ENCODE data around the gene SFSWAP.
"Not testable (repeated sequence)": the region's sequence is repeated elsewhere in the genome, so short reads cannot be mapped to it uniquely, and the experiment has no call there.

SFSWAP gene

DNA sequence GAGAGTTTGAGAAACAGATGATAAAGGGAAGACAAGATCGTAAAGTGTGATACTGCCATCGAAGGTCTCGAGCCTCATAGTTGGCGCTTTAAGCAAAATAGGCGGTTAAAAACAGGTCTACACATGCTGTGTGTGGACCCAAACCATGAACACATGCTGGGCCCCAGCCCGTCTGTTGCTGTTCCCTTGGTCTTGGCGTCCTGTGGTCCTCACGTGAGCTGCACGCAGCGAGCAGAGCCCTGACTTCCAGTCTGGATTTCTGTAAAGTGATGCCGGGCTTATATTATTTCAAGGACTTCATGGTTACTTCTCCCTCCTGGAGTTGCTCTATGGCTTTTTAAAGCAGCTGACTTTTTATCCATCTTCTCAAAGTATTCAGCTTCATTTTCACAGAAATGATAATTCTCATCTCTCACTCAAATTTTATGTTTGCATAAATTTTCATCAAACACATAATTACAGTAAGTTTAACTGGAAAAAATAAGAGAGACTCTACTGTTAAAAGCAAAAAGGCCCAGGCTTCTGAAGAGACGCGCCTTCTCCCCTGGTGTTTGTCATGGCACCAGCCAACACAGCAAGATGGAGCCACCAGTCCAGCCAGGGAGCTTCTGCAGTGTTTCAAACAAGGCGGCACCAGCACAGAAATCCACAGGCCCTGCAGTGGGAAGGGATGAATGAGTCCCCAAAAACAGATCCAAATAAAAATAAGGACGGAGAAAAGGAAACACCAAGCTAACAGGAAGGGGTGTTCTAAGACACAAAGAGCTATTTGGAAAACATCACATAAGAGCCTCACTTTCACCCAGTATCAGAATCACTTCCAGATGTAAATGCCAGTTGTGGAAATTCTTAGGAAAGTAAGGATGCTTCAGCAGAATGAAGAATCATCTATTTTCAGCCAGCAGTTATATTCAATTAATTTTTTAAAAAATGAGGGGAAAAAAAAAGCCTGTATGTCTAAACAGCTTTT, 24.9 kb downstream of the SFSWAP start:
- no peak for DNase-seq (ENCODE audit: low read depth in 2 of 2)

DNA sequence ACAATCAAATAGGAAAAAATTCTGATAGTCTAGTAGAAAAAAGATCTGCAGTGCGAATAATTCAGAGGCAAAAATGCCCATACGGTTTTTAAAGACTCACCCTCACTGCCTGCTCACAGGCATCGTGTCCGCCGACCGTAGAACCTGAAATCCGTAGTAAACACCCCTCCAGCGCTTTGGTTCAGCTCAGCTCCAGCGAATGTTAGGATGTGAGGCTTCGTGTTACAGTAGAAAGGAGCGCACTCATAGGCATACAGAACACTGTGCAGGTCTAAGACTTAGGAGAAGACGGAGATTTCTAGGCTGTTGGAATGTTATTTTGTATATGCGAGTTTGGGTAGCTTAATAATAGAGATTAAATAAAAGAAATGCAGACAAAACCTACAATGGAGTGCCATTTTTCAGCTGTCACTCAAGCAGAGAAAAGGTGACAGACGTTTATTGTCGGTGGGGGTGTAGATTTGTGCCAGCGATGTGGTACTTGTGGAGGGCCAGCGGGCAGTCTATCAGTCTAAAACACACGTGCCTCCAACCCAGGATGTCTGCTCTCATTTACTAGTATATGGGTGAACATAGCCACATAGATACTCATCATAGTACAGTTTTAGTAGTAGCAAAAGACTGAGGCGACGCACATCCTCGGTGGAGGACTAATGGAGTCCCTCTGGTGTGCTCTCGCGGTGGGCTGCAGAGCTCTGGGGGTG, 25.7 kb downstream of the SFSWAP start:
- DNase-seq (ENCODE audit: low read depth in 2 of 2), result no peak

- DNase-seq (ENCODE audit: low read depth in 2 of 2), result no peak
Measured at GRCh38 chr12:131737150-131737827, 26.4 kb downstream of the SFSWAP start.

DNA sequence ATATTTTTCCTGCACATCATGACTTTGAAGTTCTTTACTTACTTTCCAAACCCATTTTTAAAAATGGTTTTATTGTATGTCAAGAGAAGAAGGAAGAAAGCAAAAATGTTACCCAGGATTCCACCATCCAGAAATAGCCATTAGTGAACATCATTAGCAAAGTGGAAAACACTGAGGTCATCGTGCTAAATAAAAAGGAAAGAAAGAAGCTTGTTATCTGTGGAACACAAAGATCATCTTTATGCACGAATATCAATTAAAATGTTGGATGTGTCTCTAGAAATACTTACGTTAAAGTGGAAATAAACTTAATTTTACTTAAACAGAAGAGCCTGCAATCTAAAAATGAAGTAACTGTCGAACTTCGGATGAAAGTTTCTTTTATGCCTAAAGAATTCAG, 27.3 kb downstream of the SFSWAP start:
- no peak for DNase-seq (ENCODE audit: low read depth in 2 of 2)

DNA sequence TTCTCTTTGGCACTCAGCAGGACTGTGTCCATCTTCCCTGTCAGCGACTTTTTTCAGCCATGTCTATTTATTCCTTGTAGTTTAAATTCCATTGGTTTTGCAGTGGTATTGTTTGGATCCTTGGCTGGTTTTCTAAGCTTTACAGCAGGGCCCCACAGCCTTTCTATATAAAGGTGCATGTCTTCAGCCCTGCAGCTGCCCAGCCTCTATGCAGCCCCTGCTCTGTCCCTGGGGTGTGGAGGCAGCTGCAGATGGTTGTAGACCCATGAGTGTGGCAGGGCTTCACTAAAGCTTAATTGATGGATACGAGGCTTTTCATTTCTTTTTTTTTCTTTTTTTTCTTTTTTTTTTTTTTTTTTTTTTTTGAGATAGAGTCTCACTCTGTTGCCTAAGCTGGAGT, 29.7 kb downstream of the SFSWAP start:
- DNase-seq (ENCODE audit: low read depth in 2 of 2), result no peak

- not testable (repeated sequence) for DNase-seq (ENCODE audit: low read depth in 2 of 2)
Measured at GRCh38 chr12:131742761-131743160, 31.9 kb downstream of the SFSWAP start.

- not testable (repeated sequence) for DNase-seq (ENCODE audit: low read depth in 2 of 2)
Measured at GRCh38 chr12:131743410-131743809, 32.5 kb downstream of the SFSWAP start.

DNA sequence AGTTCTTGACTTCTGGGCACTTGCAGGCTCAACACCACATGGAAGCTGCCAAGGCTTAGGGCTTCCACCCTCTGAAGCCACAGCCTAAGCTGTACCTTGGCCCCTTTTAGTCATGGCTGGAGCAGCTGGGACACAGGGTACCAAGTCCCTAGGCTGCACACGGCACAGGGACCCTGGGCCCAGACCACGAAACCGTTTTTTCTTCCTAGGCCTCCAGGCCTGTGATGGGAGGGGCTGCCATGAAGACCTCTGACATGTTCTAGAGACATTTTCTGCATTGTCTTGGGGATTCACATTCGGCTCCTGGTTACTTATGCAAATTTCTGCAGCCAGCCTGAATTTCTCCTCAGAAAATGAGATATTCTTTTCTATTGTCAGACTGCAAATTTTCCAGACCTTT, 33.0 kb downstream of the SFSWAP start:
- DNase-seq (ENCODE audit: low read depth in 2 of 2), result not testable (repeated sequence)

DNA sequence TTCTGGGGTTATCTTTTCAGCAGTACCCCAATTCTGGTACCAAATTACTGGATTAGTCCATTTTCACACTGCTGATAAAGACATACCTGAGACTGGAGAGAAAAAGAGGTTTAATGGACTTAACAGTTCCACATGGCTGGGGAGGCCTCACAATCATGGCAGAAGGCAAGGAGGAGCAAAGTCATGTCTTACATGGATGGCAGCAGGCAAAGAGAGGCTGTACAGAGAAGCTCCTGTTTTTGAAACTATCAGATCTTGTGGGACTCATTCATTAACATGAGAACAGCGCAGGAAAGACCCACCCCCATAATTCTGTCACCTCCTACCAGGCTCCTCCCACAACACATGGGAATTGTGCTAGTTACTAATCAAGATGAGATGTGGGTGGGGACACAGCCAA, 33.8 kb downstream of the SFSWAP start:
- DNase-seq (ENCODE audit: low read depth in 2 of 2), result not testable (repeated sequence)

DNA sequence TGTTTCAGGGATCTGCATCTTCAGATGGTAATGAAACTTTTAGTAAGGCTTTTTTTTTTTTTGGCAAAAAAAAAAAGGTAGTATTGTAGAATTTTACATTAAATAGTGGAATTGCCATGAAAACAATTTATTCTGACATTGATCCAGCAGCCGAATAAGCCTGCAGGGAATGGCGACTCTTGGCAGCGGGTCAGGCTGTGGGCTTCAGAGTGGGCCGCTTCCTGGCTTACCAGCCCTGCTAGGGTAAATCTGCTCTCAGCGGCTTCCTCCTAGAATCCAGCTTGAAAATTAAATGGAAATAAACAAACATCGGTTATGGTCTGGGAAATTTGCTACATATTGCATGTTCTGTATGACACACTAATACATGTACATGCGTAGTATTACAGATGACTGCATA, 34.8 kb downstream of the SFSWAP start:
- no peak for DNase-seq (ENCODE audit: low read depth in 2 of 2)

- no peak for DNase-seq (ENCODE audit: low read depth in 2 of 2)
Measured at GRCh38 chr12:131747276-131748177, 36.6 kb downstream of the SFSWAP start.

DNA sequence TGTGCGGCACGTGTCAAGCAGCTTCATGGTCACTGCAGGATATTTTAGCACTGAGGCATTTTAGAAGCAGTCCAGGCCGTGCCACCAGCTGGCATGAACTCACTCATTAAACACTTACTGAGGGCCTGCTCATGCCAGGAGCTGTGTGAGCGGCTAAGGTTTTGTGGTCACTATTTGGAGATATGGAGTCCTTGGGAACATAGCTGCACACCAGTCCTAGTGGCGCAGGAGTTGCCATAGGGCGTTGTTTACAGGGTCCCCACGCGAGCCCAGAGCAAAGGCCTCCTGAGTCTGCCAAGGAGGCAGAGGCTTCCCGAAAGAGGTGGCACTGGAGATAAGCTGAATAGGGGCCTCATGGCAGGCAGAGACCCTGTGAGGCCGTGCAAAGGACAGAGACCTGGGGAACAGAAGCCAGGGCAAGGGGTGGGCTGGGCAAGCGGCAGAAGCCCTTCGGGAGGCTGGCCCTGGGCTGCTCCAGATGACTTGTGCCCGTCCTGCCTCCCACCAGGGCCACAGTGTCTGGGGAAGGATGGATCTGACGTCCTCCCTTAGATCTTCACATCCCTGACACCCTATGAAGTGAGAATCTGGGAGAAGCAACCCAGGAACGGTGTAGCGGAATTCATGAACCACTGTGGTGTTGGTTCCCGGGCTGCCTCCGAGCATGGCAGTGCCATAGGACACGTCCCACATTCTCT, 38.9 kb downstream of the SFSWAP start:
- DNase-seq (ENCODE audit: low read depth in 2 of 2), result no peak

GRCh38 chr12:131751335-131751734, 40.4 kb downstream of the SFSWAP start:
- DNase-seq (ENCODE audit: low read depth in 2 of 2), result no peak

- no peak for DNase-seq (ENCODE audit: low read depth in 2 of 2)
Measured at GRCh38 chr12:131752451-131752850, 41.6 kb downstream of the SFSWAP start.

DNA sequence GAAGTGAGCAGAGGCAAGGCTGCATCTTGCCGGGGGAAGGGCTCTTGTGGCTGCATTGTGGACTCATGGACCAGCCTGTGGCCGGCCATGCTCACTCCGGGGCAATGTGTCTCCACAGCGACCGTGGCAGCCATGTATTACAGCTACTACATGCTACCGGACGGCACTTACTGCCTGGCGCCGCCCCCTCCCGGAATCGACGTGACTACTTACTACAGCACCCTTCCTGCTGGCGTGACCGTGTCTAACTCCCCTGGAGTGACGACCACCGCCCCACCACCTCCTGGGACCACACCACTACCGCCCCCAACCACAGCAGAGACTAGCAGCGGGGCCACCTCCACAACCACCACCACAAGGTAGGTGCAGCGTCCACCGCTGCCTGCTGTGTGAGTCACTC, 42.1 kb downstream of the SFSWAP start:
- DNase-seq (ENCODE audit: low read depth in 2 of 2), result no peak

- DNase-seq (ENCODE audit: low read depth in 2 of 2), result no peak
Measured at GRCh38 chr12:131753757-131754156, 42.9 kb downstream of the SFSWAP start.

- DNase-seq (ENCODE audit: low read depth in 2 of 2), result no peak
Measured at GRCh38 chr12:131754184-131754583, 43.3 kb downstream of the SFSWAP start.

- no peak for DNase-seq (ENCODE audit: low read depth in 2 of 2)
Measured at GRCh38 chr12:131755305-131756113, 44.6 kb downstream of the SFSWAP start.

GRCh38 chr12:131756441-131756840, 45.6 kb downstream of the SFSWAP start:
- DNase-seq (ENCODE audit: low read depth in 2 of 2), result no peak

GRCh38 chr12:131757111-131757510, 46.2 kb downstream of the SFSWAP start:
- no peak for DNase-seq (ENCODE audit: low read depth in 2 of 2)

All from fibroblast of skin of left quadriceps (primary cell).